OCI-LY3 (cell line): Measurements from ENCODE around the gene SPON2.

Experiments used
- EZH2phosphoT487 ChIP-seq: fragments of 200-600 bp; shearing (Covaris generic); IDR thresholded peaks from 2 replicates; pipeline ENCODE4 v1.6.1; 2018; ENCODE audit warnings: antibody characterized with exemption, mixed run types, low read depth
- TF ChIP-seq, protein P1 (sequence below): fragments of 200-600, 300-600 bp; sonication (generic); IDR thresholded peaks from 2 replicates; pipeline ENCODE4 v1.5.1; 2014; ENCODE audit warnings: antibody characterized with exemption, low read length, low read depth

GRCh38 chr4:1179089-1179441 lies 6.7 kb upstream of the SPON2 start:
- TF ChIP-seq, protein P1, sequence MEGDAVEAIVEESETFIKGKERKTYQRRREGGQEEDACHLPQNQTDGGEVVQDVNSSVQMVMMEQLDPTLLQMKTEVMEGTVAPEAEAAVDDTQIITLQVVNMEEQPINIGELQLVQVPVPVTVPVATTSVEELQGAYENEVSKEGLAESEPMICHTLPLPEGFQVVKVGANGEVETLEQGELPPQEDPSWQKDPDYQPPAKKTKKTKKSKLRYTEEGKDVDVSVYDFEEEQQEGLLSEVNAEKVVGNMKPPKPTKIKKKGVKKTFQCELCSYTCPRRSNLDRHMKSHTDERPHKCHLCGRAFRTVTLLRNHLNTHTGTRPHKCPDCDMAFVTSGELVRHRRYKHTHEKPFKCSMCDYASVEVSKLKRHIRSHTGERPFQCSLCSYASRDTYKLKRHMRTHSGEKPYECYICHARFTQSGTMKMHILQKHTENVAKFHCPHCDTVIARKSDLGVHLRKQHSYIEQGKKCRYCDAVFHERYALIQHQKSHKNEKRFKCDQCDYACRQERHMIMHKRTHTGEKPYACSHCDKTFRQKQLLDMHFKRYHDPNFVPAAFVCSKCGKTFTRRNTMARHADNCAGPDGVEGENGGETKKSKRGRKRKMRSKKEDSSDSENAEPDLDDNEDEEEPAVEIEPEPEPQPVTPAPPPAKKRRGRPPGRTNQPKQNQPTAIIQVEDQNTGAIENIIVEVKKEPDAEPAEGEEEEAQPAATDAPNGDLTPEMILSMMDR: no peak
- TF ChIP-seq EZH2phosphoT487: no peak
